ENCODE measurements around the gene RNF220.

- TF ChIP-seq, protein P1, sequence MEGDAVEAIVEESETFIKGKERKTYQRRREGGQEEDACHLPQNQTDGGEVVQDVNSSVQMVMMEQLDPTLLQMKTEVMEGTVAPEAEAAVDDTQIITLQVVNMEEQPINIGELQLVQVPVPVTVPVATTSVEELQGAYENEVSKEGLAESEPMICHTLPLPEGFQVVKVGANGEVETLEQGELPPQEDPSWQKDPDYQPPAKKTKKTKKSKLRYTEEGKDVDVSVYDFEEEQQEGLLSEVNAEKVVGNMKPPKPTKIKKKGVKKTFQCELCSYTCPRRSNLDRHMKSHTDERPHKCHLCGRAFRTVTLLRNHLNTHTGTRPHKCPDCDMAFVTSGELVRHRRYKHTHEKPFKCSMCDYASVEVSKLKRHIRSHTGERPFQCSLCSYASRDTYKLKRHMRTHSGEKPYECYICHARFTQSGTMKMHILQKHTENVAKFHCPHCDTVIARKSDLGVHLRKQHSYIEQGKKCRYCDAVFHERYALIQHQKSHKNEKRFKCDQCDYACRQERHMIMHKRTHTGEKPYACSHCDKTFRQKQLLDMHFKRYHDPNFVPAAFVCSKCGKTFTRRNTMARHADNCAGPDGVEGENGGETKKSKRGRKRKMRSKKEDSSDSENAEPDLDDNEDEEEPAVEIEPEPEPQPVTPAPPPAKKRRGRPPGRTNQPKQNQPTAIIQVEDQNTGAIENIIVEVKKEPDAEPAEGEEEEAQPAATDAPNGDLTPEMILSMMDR (conservative IDR thresholded peaks at IDR 0.05; ENCODE audit: low read length): no peak
- no peak for TF ChIP-seq EZH2phosphoT487 (IDR thresholded peaks at IDR 0.05; ENCODE audit: borderline replicate concordance)
These were observed 7.5 kb downstream of the RNF220 start for GRCh38 chr1:44412601-44413000.
